HG02588 (cell line): ENCODE measurements around the gene CNOT8.
"Not testable (repeated sequence)": the region's sequence is repeated elsewhere in the genome, so short reads cannot be mapped to it uniquely, and the experiment has no call there.

ENCODE experiments used
- ATAC-seq: cut with Tn5 transposase; IDR thresholded peaks from one replicate; pipeline ENCODE4 v1.9.1; 2021; ENCODE audit warnings: mild to moderate bottlenecking, moderate library complexity; ENCODE audit not compliant: unreplicated experiment

The CNOT8 gene

GRCh38 chr5:154834053-154834452 lies 24.4 kb upstream of the CNOT8 start:
- ATAC-seq = no peak

- not testable (repeated sequence) for ATAC-seq
Observed at GRCh38 chr5:154835701-154836052, 22.8 kb upstream of the CNOT8 start.

- ATAC-seq = no peak
Observed at GRCh38 chr5:154836225-154836624, 22.2 kb upstream of the CNOT8 start.

GRCh38 chr5:154837009-154837901 lies 21.2 kb upstream of the CNOT8 start:
- ATAC-seq = no peak

- no peak for ATAC-seq
Observed at GRCh38 chr5:154840435-154841272, 17.8 kb upstream of the CNOT8 start.

- ATAC-seq = no peak
Observed at GRCh38 chr5:154841273-154841661, 17.2 kb upstream of the CNOT8 start.

- no peak for ATAC-seq
Observed at GRCh38 chr5:154842689-154843530, 15.5 kb upstream of the CNOT8 start.

GRCh38 chr5:154844809-154845208 lies 13.6 kb upstream of the CNOT8 start:
- no peak for ATAC-seq

- no peak for ATAC-seq
Observed at GRCh38 chr5:154849264-154849785, 9.1 kb upstream of the CNOT8 start.

GRCh38 chr5:154849791-154850201 lies 8.6 kb upstream of the CNOT8 start:
- no peak for ATAC-seq

GRCh38 chr5:154850255-154851062 lies 8.0 kb upstream of the CNOT8 start, which contains the start of gene FAXDC2:
TSS of gene FAXDC2 (minus strand) at chr5:154850603. CDS start at chr5:154838178, 12,425 bp downstream.
- no peak for ATAC-seq

- ATAC-seq = no peak
Observed at GRCh38 chr5:154851351-154851750, 7.1 kb upstream of the CNOT8 start.

GRCh38 chr5:154857530-154858296 lies 714 bp upstream of the CNOT8 start:
- ATAC-seq = peak; percentile 61

- ATAC-seq = no peak
Observed at GRCh38 chr5:154858972-154859871, 795 bp downstream of the CNOT8 start.

GRCh38 chr5:154860123-154860522 lies 1.7 kb downstream of the CNOT8 start:
- no peak for ATAC-seq

- no peak for ATAC-seq
Observed at GRCh38 chr5:154860765-154861164, 2.3 kb downstream of the CNOT8 start.

- no peak for ATAC-seq
Observed at GRCh38 chr5:154861946-154862345, 3.5 kb downstream of the CNOT8 start.

- no peak for ATAC-seq
Observed at GRCh38 chr5:154862766-154863165, 4.3 kb downstream of the CNOT8 start.
